ENCODE measurements around the gene SCCPDH. TPM values are rescaled to one million over a fixed set of nuclear protein-coding genes. Genes with fewer than 3 reads are reported as not detected.

The SCCPDH gene
- total RNA-seq, 1 donor from 2014 or later, result 37.8 TPM

DNA sequence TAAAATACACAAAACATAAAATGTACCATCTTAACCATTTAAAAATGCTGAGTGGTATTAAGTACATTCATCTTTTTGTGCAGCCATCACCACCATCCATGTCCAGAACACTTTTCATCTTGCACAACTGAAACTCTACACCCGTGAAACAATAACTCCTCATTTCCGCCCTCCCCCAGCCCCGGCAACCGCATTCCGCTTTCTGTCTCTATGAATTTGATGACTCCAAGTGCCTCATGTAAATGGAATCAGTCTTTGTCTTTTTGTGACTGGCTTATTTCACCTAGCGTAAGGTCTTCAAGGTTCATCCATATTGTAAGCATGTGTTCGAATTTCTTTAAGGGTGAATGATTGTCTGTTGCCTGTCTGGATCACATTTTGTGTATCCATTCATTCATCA, 37.2 kb downstream of the SCCPDH start:
- no peak overlapping the region for H3K4me3 ChIP-seq (ENCODE audit: low read depth, low read length)
- H3K27me3 ChIP-seq (ENCODE audit: control insufficient read depth, insufficient read depth, low read length), result no peaks in the 10 kb centered on the region
- TF ChIP-seq, protein P1, sequence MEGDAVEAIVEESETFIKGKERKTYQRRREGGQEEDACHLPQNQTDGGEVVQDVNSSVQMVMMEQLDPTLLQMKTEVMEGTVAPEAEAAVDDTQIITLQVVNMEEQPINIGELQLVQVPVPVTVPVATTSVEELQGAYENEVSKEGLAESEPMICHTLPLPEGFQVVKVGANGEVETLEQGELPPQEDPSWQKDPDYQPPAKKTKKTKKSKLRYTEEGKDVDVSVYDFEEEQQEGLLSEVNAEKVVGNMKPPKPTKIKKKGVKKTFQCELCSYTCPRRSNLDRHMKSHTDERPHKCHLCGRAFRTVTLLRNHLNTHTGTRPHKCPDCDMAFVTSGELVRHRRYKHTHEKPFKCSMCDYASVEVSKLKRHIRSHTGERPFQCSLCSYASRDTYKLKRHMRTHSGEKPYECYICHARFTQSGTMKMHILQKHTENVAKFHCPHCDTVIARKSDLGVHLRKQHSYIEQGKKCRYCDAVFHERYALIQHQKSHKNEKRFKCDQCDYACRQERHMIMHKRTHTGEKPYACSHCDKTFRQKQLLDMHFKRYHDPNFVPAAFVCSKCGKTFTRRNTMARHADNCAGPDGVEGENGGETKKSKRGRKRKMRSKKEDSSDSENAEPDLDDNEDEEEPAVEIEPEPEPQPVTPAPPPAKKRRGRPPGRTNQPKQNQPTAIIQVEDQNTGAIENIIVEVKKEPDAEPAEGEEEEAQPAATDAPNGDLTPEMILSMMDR (IDR thresholded peaks at IDR 0.05; ENCODE audit: insufficient read depth, low read length, poor library complexity, severe bottlenecking), result no peak
- no peak for DNase-seq (ENCODE audit: low read depth)
- no peaks in the 10 kb centered on the region for H3K36me3 ChIP-seq (ENCODE audit: control insufficient read depth, insufficient read depth, low read length)

DNA sequence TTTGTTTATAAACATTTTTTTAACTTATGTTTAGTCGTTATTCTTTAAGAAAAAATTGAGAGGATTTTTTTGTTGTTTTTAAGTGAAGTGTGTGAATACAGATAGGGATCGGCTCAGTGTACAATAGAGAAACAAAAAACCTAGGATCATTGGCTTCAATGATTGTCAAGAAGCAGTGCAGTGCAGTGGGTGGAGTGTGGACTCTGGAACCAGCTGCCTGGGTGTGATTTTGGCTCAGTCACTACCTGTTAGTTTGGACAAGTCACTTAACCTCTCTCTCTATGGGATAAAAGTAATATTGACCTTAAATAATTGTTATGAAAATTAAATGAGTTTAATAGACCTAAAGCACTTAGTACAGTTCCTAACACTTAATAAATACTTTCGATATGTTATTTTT, 41.3 kb downstream of the SCCPDH start:
- H3K4me3 ChIP-seq (ENCODE audit: low read depth, low read length), result no peak overlapping the region
- no peaks in the 10 kb centered on the region for H3K36me3 ChIP-seq (ENCODE audit: control insufficient read depth, insufficient read depth, low read length)

DNA sequence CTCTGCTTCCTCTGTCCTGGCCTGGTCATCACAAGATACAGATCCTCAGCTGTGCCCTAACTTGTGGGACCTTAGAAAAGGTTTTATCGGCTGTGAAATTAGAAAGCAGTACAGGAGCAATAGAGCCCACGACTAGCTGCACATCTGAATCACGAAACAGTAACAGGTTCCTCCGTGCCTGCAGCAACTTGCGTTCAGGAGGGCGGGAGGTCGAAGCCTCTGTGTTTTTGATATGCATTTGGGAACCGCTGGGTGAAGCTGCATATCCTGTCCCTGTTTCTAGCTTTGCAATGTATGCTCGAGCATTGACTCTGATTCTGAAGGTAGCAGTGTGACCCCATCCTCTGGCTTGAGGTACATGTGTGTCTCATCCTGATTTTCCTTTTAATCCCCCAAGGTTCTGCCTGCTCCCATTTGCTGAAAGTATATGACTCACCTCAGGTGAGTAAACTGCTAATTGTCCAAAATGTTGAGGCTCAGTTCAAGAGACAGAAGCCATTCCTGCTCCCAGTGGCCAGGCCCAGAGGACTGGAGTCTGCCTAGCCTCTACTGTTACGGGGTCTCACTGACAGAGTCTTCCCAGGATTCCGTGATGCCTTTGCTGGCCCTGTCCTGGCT, 44.3 kb downstream of the SCCPDH start:
- Histone ChIP-seq H3K4me3 (ENCODE audit: low read depth, low read length) (no peak overlapping the region), H3K27me3 (ENCODE audit: control insufficient read depth, insufficient read depth, low read length) (no peaks in the 10 kb centered on the region), H3K36me3 (ENCODE audit: control insufficient read depth, insufficient read depth, low read length) (no peaks in the 10 kb centered on the region)
- DNase-seq (ENCODE audit: low read depth), result no peak
- TF ChIP-seq, protein P1 (IDR thresholded peaks at IDR 0.05; ENCODE audit: insufficient read depth, low read length, poor library complexity, severe bottlenecking), result no peak

More for the DNA sequence above, 41.3 kb downstream of the SCCPDH start:
- TF ChIP-seq, protein P1 (IDR thresholded peaks at IDR 0.05; ENCODE audit: insufficient read depth, low read length, poor library complexity, severe bottlenecking), result no peak
- no peak for DNase-seq (ENCODE audit: low read depth)
- no peaks in the 10 kb centered on the region for H3K27me3 ChIP-seq (ENCODE audit: control insufficient read depth, insufficient read depth, low read length)

DNA sequence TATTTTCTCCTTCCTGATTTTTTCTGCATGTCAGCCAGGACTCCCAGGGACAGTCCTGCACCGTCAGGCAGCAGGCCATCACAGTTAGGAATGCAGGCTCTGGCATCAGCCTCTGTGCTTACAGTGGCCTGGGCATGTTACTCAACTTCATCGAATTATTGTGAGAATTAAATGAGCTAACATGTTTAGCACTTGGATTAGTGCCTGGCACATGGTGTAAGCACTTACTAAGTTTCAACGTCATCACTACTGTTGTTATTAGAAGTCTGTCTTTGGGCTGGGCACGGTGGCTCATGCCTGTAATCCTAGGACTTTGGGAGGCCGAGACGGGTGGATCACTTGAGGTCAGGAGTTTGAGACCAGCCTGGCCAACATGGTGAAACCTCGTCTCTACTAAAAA, 45.1 kb downstream of the SCCPDH start:
- Histone ChIP-seq H3K4me3 (ENCODE audit: low read depth, low read length) (no peak overlapping the region), H3K36me3 (ENCODE audit: control insufficient read depth, insufficient read depth, low read length) (no peaks in the 10 kb centered on the region), H3K27me3 (ENCODE audit: control insufficient read depth, insufficient read depth, low read length) (no peaks in the 10 kb centered on the region)
- DNase-seq (ENCODE audit: low read depth), result no peak
- TF ChIP-seq, protein P1 (IDR thresholded peaks at IDR 0.05; ENCODE audit: insufficient read depth, low read length, poor library complexity, severe bottlenecking), result no peak

DNA sequence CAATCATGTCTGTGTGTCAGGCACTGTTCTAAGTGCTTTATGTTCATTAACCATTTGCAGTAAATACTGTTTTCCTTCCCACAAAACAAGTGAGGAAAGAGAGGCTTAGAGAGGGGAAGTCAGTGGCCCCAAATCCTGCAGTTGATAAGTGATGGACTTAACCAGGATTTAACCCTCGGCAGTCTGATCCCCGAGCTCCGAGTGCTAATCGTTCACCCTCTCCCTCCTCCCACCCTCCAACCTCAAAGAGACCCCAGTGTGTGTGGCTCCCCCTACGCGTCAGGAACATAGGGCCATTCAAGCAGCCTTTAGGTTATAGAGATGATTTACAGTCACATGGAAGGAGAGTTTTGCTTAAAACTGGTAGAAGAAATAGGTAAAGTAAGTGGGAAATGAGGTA, 47.2 kb downstream of the SCCPDH start:
- Histone ChIP-seq H3K27me3 (ENCODE audit: control insufficient read depth, insufficient read depth, low read length) (no peaks in the 10 kb centered on the region), H3K36me3 (ENCODE audit: control insufficient read depth, insufficient read depth, low read length) (no peaks in the 10 kb centered on the region), H3K4me3 (ENCODE audit: low read depth, low read length) (no peak overlapping the region)
- TF ChIP-seq, protein P1 (IDR thresholded peaks at IDR 0.05; ENCODE audit: insufficient read depth, low read length, poor library complexity, severe bottlenecking), result no peak
- no peak for DNase-seq (ENCODE audit: low read depth)

DNA sequence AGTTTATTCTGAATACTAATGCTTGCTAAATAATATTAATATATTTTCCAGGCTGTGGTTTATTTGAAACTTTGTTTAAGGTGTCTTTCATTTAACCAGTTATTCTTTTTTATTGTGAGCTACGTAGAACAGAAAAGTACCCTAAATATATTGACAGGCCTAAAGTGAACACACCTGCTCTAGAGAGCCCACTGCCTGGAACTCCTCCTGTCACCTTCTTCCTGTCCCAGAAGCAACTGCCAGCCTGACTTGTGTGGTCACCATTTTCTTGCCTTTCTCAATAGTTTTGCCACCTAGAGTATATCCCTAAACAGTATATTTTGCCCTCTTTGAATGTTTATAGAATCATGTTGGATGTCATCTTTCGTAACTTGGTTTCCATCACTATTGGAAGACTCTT, 48.5 kb downstream of the SCCPDH start:
- no peak for DNase-seq (ENCODE audit: low read depth)
- Histone ChIP-seq H3K27me3 (ENCODE audit: control insufficient read depth, insufficient read depth, low read length) (no peaks in the 10 kb centered on the region), H3K4me3 (ENCODE audit: low read depth, low read length) (no peak overlapping the region), H3K36me3 (ENCODE audit: control insufficient read depth, insufficient read depth, low read length) (peaks cover 2% of the 10 kb centered on the region)
- TF ChIP-seq, protein P1 (IDR thresholded peaks at IDR 0.05; ENCODE audit: insufficient read depth, low read length, poor library complexity, severe bottlenecking), result no peak

All from kidney epithelial cell (primary cell).